HG03025 (cell line): ENCODE results near the gene DSCAML1.
A peak's percentile ranks its signal among the peaks of the same experiment; 100 is the strongest.
"Not testable (repeated sequence)": the region's sequence is repeated elsewhere in the genome, so short reads cannot be mapped to it uniquely, and the experiment has no call there.

Experiments used
- ATAC-seq: cut with Tn5 transposase; IDR thresholded peaks from one replicate; pipeline ENCODE4 v1.9.1; 2021; ENCODE audit warnings: mild to moderate bottlenecking, moderate library complexity; ENCODE audit not compliant: unreplicated experiment, low FRiP score

The DSCAML1 gene

DNA sequence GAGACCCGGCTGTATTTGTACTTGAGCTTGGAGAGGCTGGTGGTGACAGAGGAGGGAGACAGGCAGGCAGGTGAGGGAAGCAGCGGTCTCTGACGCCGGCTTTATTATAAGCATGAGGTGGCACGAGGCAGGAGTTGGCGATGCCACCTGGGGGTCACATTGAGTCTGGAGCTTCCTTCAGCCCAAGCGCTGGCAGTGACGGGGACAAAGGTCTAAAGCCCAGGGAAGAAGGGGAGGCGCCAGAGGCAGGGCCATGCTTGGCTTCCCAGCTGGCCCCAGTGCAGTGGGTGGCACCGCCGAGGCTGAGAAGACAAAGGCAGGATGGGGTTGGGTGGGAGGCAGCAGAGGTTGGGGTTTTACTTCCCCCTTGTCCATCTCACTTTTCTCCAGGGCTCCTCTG, 23.1 kb upstream of the DSCAML1 start:
- no peak for ATAC-seq

DNA sequence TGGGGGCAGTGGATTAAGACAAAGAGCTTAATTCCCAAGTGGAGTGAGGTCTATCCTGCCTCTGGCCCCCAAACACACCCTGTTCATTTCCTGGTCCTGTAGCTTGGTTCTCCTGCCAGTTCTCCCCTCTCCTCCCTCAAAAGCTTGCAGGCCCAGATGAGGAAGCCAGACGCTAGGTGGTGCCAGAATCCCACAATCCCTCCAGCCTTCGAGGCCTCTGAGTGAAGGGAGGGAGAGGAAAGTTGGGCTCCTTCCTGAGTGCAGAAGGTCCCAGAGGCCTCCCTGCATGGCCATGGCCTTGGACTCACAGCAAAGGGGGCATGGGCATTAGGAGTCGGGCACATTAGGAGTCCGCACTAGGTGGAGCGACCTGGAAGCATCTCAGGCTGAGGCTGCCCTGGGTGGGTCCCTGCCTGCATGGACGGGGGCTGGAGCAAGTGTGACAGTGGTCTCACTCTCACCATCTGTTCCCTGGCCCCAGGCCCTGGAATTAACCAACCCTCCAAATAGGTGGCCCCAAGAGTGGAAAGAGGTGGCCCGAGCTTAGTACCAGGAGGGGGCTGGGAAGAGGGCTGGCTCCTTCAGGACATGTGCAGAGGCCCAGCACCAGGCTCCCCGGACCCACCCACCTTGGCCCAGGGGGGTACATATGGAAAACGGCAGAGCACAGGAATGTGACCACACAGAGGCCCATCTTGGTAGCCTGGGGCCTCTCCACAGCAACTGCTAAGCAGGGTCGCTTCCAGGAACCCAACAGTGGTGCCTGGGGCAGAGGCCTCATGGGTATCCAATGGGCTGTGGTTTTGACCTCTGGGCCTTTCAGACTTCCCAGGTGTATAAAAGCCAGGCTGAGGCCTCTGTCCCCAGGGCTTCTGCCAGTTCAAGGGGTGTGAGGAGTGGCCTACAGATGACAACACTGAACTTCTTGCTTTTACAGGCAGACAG, 22.4 kb upstream of the DSCAML1 start:
- no peak for ATAC-seq

DNA sequence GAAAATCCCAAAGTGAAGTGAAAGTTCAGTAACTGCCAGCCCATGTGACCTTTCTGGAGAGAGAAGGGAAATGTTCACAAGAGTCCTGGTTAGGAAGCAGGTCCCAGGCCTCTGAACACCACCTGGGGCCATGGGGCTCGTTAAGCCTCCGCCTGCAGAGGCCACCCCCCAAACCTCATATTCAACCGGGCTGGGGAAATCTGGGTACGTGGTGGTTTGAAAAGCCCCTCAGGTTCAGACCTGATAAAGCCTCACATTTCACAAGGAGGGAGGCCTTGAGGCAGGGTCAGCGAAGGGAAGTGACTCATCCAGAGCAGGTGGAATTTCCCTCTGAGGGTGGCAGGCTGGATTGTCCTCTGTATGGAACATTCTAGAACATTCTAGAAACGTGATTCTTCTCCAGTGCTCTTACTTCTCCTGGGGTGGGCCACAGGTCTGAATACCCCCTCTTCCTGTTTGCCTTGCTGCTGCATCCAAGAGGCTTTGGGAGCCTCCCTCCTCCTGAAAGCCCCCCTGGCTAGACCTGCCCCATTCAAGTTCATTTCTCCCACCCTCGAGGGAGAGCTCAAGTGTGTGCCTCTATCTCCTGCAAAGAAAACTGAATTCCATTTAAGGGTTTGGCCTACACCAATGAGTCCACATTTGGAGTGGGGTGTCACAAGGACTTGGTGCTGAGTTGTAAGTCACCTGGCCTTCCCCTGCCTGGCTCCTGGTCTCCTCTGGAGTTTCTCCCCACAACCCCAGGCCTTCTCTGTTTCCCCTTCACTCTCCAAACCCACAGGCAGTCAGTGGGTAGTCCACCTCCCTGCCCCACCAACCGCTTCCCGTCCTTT, 21.2 kb upstream of the DSCAML1 start:
- ATAC-seq, result no peak

DNA sequence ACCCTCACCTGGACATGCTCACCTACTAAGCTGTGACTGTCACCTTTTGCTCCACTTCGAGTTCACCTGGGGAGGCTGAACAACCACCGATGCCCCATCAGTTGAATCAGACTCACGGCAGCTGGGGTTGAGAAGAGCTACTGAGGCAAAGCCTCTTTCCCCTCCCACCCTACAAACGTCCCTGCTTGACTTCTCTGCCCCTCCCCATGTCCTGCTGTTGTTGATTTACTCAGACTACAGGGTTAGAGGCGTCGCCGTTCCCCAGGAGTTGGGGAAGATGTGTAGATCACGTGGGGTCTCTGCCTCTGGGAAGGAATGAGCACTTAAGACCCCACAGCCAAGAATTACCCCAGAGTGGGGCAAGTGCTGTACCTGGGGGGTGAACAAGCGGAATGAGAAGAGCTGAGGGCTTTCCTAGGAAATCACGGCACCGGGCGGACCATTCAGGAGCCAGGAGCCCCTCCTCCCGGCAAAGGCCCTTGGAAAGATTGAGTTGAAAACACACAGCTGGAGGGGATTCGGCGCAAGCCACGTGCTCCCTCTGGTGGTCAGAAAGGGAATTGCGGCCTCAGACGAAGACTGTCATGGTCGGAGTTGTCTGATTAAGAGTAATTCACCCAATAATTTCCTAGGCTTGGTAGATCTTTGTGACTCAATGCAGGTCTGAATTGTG, 20.5 kb upstream of the DSCAML1 start:
- ATAC-seq, result no peak

DNA sequence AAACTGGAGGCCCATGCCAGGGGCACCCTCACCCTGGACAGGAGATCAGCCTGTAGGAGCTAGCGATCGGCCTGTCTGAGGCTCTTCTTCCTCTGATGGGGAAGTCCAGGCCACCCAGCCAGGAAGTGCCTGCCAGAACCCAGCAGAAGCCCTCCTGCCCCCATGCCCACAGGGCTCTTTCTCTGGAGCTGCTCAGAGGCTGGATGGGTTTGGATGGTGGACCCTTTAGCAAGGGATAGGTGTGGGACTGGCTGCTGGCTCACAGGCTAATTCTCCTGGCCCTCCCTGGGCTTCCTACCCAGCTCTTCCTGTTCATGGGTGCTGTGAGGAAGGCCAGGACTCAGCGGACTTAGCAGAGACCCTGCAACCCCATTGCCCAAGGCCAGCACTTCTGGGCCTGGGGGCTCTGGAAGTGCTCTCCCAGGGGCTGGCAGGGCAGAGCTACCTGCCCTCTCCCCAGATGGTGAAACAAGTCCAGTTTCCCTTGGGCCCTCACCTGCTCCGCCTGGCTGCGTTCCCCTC, 19.9 kb upstream of the DSCAML1 start:
- no peak for ATAC-seq

DNA sequence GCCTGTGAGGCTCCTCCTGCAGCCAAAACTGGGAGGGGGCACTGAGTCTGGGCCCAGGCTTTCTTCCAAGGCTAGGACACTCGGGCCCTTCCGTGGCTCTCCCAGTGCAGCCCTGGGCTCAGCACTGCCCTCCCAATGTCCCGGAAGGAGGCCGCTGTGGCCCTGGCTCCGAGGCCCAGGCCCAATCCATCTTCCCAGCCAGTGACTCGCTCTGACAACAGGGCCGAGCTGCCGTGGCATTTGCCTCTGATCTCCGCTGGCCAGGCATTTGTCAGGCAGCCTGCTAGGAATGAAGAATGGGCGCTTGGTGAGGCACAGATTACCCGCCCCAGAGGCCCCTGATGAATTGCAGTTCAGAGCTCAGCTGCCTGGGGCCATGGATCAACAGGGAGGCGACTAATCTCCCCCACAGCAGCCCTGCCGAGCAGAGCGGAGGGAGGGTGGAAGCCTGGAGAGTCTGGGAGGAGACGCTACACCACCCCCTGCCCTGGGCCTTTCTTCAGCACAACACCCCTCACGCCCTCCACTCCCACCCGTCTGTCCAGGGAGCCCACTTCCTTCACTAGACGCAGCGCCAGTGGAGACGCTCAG, 19.2 kb upstream of the DSCAML1 start:
- ATAC-seq, result no peak

DNA sequence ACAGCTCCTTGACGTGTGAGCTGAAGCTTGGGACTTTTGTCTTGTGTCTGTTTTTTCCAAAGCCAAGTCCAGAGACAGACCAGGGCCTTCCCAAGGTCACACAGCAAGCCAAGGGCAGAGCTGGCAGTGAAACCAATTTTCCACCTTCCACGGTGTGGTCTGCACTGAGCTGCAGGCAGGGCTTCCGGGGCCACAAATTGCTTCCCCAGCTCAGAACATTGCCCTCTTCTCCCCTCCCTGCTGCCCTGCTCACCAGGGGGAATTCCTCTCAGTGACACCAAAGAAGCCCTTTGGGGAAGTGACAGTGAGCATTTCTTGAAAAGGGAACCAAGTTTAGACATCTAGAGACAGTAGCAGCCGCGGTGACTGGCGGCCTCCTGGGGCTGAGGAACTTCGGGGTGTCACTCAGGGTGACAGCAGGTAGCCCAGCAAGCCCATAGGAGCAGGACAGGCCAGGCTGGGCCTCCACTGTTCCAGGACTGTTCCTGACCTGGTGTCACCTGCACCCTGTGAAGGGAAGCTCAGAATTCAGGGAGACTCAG, 18.3 kb upstream of the DSCAML1 start:
- peak; percentile 56 for ATAC-seq

DNA sequence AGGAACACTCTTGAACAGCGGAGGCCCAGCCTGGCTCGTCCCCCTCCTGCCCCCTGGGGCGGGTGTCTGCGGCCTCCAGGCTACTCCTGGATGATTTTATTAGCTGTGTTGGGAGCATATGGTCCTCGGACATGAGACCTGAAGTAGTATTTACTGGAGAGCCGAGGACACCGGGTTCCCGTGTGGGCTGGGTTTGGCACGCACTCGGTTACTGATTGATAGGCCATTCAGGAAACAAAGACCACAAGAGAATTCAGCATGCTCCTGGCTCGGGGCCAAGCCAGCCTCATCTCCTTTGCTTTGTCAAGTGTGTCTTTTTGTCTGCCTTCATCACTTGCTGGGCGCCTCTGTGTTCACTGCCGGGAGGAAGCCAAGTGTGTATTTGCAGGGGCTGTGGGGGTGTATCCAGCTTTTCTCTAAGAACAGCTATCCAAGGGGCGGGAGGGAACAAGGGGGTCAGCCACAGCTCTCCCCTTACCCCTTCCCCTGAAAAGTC, 17.8 kb upstream of the DSCAML1 start:
- ATAC-seq, result peak; percentile 24

DNA sequence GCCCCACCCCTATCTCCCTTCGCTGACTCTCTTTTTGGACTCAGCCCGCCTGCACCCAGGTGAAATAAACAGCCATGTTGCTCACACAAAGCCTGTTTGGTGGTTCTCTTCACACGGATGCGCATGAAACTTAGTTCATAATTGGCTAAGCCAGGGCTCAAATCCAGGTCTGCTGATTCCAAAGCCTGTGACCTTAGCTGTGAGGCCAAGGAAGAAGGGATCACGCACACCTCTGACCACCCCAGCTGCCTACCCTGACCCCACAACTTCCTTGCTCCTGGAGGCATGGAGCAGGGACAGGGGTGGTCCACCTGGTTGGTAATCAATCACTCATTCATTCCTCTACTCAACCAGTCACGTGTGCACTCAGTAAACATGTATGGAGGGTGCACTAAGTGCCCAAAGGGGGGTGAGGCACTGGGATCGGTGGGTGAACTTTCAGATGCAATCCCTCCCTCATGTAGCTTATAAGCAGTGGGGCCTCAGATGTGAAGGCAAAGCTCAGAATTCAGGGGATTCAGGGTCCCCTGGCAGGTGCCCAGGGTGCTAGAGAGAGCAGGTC, 17.3 kb upstream of the DSCAML1 start:
- no peak for ATAC-seq

DNA sequence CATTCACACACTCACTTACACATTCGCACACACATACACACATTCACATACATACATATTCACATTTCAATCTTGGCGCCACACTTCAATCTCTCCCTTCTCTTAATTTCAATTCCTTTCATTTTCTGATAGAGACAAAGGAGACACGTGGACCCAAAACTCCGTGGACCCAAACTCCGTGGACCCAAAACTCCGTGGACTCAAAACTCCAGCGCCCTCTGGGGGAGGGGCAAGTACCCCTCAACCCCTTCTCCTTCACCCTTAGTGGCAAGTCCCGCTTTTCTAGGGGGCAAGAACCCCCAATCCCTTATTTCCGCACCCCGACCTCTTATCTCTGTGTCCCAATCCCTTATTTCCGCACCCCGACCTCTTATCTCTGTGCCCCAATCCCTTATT, 13.0 kb upstream of the DSCAML1 start:
- not testable (repeated sequence) for ATAC-seq

DNA sequence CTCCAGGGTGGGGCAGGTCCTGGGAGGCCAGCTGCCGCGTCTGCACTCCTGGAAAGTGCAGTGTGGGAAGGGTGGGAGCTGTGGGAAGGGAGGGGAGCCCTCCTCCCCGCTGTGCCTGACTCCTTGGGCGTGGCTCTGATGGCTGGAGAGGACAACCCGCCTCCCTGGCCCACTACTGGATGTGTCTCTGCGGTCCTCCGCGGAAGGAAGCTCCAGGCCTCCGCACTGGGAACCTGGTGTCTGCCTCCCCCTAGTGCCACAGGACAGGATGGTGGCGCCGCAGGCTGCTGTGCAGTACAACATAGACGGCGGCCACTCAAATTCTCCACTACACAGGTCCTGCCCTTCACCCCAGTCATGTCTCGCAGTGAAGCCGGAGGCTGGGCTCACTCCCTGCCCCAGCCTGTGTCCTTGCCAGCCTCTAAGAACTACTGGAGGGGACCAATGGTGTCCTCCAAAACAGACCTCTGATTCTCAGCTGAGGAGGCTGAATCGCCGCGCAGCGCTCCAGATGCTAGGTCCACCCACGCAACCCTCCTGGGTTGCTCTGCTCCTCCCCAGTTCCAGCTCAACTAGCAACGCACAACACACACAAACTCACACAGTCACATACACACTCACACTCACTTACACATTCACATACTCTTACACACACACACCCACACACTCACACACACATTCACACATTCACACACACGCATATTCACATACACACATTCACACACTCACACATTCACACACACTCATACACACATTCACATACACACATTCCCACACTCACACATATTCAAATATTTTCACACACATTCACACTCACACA, 12.4 kb upstream of the DSCAML1 start:
- no peak for ATAC-seq

DNA sequence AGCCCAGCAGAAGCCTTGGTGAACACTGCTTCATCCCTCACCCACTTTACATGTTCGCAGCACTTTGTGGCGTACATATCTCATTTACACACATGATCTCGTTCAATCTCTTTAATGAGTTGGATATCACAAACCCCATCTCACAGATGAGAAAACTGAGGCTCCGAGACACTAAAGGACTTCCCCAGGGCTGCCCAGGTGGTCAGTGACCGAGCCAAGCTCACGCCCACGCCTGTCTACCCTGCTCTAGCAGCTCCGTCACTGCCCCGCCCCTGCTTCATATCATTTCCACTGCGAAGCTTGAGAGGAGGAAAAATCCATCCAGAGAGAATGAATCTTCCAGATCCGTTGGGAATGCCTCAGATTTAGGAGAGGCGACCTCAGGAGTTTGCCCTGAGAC, 11.8 kb upstream of the DSCAML1 start:
- ATAC-seq, result no peak

DNA sequence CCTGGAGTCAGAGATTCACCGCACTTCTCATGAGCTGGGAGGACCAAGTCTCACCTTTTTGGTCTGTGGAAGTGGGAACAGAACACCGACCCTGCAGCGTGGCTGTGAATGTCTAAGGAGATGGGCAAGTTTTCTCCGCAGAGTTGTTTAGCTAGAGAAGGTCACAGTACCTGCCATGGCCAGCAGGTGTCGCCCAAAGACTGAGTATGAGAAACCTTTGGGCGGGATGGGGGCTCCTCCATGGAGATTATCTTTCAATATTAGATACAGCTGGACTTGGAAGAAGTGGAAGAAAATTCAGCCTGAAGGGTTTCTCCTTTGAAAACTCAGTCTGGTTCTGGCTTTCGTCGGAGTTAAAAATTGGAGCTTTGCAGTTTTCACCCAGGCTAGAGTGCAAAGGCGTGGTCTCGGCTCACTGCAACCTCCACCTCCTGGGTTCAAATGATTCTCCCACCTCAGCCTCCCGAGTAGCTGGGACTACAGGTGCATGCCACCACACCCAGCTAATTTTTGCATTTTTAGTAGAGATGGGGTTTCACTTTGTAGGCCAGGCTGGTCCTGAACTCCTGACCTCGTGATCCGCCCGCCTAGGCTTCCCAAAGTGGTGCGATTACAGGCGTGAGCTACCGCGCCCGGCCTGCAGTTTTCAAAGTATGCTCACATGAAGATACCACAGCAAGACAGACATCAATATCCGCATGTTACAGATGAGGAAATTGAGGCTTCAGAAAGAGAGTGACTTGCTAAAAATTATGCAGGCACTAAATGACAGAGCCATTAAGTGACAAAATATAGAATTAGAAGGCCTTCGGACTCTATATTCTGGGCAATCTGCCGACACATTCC, 10.7 kb upstream of the DSCAML1 start:
- ATAC-seq, result no peak

DNA sequence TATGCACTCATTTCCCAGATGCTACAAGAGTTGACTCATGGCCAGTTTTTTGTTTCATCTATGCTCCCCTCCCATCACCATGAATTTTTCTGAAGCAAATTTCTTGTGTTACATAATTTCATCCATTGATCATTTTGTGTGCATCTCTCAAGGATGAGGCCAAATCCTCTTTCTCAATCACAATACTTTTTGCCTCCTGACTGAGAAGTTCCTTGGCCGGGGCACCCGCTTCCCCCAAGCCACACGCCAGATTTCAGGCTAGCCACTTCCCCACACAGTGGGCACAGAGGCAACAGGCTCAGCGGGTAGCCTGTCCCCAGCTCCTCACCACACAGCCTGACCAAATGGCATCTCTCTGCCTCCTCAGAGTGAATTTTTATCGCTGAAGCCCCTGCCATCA, 9.8 kb upstream of the DSCAML1 start:
- ATAC-seq, result no peak

DNA sequence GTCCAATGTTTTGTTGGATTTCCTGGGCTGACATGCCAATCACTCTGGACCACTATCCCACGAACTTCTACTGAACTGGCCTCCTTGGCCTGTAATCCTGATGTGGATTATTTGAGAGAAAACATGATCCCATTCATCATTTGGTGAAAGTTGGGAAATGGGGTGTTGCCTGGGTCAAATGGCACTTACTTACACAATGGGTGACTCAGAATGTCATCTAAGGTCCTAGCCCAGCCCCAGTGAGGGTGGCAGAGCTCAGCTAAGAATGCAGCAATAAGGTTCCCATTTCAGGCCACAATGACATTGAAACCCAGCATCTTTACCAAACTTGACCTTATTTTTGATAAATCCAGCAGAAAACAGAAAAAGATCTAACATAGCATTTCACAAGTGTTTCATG, 8.0 kb upstream of the DSCAML1 start:
- no peak for ATAC-seq

DNA sequence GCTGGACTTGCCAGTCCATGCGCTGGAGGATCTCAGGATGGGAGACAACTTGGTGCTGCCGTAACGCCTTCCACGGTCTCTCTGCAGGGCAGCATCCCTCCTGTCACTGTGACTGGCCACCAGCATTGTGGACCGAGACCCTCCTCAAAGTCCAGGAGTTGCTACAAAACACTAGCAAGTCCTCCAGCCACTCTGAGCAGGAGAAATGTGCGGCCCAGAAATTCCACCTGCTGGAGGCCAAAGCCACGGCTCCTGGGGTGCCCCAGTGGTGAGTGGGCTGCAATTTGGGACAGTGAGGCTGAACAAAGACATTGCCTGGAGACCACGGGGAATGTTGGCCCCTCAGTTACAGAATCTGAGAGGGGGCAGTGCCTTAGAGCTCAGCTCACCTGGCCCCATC, 6.9 kb upstream of the DSCAML1 start:
- no peak for ATAC-seq

DNA sequence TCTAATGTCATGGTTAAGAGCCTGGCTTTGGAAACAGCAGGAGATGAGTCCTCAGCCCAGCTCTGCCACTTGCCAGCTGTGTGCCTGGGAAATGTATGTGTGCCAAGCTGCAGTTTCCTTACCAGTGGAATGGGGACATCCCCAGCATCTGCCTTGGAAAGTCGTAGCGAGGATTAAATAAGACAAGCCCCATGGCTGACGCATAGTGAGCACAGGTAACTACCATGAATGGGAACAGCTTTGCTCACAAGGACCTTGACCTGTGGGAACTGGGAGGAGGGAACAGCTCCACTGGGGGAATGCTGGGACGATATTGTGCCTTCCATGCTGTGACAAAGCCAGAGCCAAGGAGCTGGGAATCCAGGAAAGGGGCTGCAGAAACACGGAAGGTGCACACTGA, 2.6 kb upstream of the DSCAML1 start:
- no peak for ATAC-seq

DNA sequence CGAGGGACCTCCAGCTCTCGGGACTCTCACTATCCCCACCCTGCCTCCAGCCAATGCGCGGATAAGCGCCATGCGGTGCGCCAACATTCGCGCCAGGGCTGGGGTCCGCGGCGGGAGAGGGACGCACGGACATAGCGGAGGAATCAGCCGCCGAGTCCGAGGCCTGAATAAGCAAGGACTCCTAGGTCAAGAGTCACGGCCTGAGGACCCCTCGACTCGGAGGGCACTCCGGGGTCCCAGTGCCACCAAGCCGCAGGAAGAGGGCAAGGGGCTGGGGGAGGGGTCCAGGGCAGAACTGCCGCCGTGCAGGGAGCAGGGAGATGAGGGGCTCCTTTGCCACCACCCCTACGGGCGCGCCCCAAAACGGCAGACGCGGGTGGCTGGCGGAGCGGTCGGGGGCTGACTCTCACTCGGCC, 552 bp downstream of the DSCAML1 start:
- no peak for ATAC-seq
